ENCODE results near the gene GPC5.

Gene GPC5

GRCh38 chr13:91632086-91632485, 233.7 kb downstream of the GPC5 start:
- TF ChIP-seq ZNF274 (IDR thresholded peaks at IDR 0.05; ENCODE audit: low read depth, low read length) = no peak
- H3K4me3 ChIP-seq (ENCODE audit: low read length) = no peak overlapping the region

GRCh38 chr13:91639330-91639729, 240.9 kb downstream of the GPC5 start:
- H3K4me3 ChIP-seq (ENCODE audit: low read length) = no peak overlapping the region
- no peak for TF ChIP-seq ZNF274 (IDR thresholded peaks at IDR 0.05; ENCODE audit: low read depth, low read length)

- no peak overlapping the region for H3K4me3 ChIP-seq (ENCODE audit: low read length)
- TF ChIP-seq ZNF274 (IDR thresholded peaks at IDR 0.05; ENCODE audit: low read depth, low read length) = no peak
Observed at GRCh38 chr13:91643394-91643793, 245.0 kb downstream of the GPC5 start.

GRCh38 chr13:91644806-91645205, 246.4 kb downstream of the GPC5 start:
- no peak for TF ChIP-seq ZNF274 (IDR thresholded peaks at IDR 0.05; ENCODE audit: low read depth, low read length)

GRCh38 chr13:91647361-91647990, 249.1 kb downstream of the GPC5 start:
- TF ChIP-seq ZNF274 (IDR thresholded peaks at IDR 0.05; ENCODE audit: low read depth, low read length) = no peak
- H3K4me3 ChIP-seq (ENCODE audit: low read length) = no peak overlapping the region

More at GRCh38 chr13:91644806-91645205, 246.4 kb downstream of the GPC5 start:
- no peak overlapping the region for H3K4me3 ChIP-seq (ENCODE audit: low read length)

GRCh38 chr13:91648012-91648411, 249.6 kb downstream of the GPC5 start:
- no peak overlapping the region for H3K4me3 ChIP-seq (ENCODE audit: low read length)
- no peak for TF ChIP-seq ZNF274 (IDR thresholded peaks at IDR 0.05; ENCODE audit: low read depth, low read length)

GRCh38 chr13:91649456-91649855, 251.0 kb downstream of the GPC5 start:
- no peak for TF ChIP-seq ZNF274 (IDR thresholded peaks at IDR 0.05; ENCODE audit: low read depth, low read length)
- H3K4me3 ChIP-seq (ENCODE audit: low read length) = no peak overlapping the region

GRCh38 chr13:91652404-91653301, 254.2 kb downstream of the GPC5 start:
- no peak overlapping the region for H3K4me3 ChIP-seq (ENCODE audit: low read length)
- no peak for TF ChIP-seq ZNF274 (IDR thresholded peaks at IDR 0.05; ENCODE audit: low read depth, low read length)

GRCh38 chr13:91655731-91656130, 257.3 kb downstream of the GPC5 start:
- H3K4me3 ChIP-seq (ENCODE audit: low read length) = no peak overlapping the region
- TF ChIP-seq ZNF274 (IDR thresholded peaks at IDR 0.05; ENCODE audit: low read depth, low read length) = no peak

- no peak overlapping the region for H3K4me3 ChIP-seq (ENCODE audit: low read length)
- no peak for TF ChIP-seq ZNF274 (IDR thresholded peaks at IDR 0.05; ENCODE audit: low read depth, low read length)
Observed at GRCh38 chr13:91657283-91657682, 258.9 kb downstream of the GPC5 start.

GRCh38 chr13:91659256-91660075, 261.0 kb downstream of the GPC5 start:
- no peak overlapping the region for H3K4me3 ChIP-seq (ENCODE audit: low read length)
- TF ChIP-seq ZNF274 (IDR thresholded peaks at IDR 0.05; ENCODE audit: low read depth, low read length) = no peak

GRCh38 chr13:91660076-91660415, 261.6 kb downstream of the GPC5 start:
- TF ChIP-seq ZNF274 (IDR thresholded peaks at IDR 0.05; ENCODE audit: low read depth, low read length) = no peak
- no peak overlapping the region for H3K4me3 ChIP-seq (ENCODE audit: low read length)

- TF ChIP-seq ZNF274 (IDR thresholded peaks at IDR 0.05; ENCODE audit: low read depth, low read length) = no peak
- H3K4me3 ChIP-seq (ENCODE audit: low read length) = no peak overlapping the region
Observed at GRCh38 chr13:91661692-91662490, 263.5 kb downstream of the GPC5 start.

- H3K4me3 ChIP-seq (ENCODE audit: low read length) = no peak overlapping the region
- TF ChIP-seq ZNF274 (IDR thresholded peaks at IDR 0.05; ENCODE audit: low read depth, low read length) = no peak
Observed at GRCh38 chr13:91664039-91664438, 265.6 kb downstream of the GPC5 start.

Data from GM08714 (cell line).